Kidney (tissue), 14 donors: Measurements from ENCODE around the gene MACC1. TPM values are rescaled to one million over a fixed set of nuclear protein-coding genes. Genes with fewer than 3 reads are reported as not detected.

ENCODE experiments used
- DNase-seq, 5 donors: peaks; one replicate each; pipeline ENCODE4 v3.0.0-alpha.2; 2013 to 2020
- FAIRE-seq: peaks from 2 replicates; lab custom pipeline; 2012; peaks lifted over from hg19 to GRCh38; lab: Jason Lieb, UNC
- H3K27ac ChIP-seq, 2 donors: one replicate each; pipeline ENCODE4 v1.7.0; 2013; ENCODE audit warnings: low read depth in 2 of 2, low read length in 2 of 2, inconsistent platforms in 1 of 2
- H3K27me3 ChIP-seq: one replicate; pipeline ENCODE4 v1.7.1; 2013; ENCODE audit warnings: low read length, inconsistent platforms; ENCODE audit not compliant: control insufficient read depth, insufficient read depth
- H3K36me3 ChIP-seq, 3 donors: one replicate each; pipeline versions ENCODE4 v1.7.0 to v1.7.1; 2013; ENCODE audit warnings: low read length in 3 of 3, control low read depth in 1 of 3, inconsistent platforms in 1 of 3; ENCODE audit not compliant: insufficient read depth in 3 of 3, control insufficient read depth in 2 of 3
- H3K4me1 ChIP-seq, 3 donors: one replicate each; pipeline versions ENCODE4 v1.7.0 to v1.7.1; 2013; ENCODE audit warnings: low read length in 3 of 3, inconsistent platforms in 1 of 3, low read depth in 1 of 3; ENCODE audit not compliant: control insufficient read depth in 2 of 3, insufficient read depth in 2 of 3
- H3K4me3 ChIP-seq, 3 donors: one replicate each; pipeline versions ENCODE4 v1.7.0 to v1.8.1; 2013; ENCODE audit warnings: low read length in 3 of 3, control low read depth in 1 of 3, inconsistent platforms in 1 of 3
- H3K9ac ChIP-seq, 3 donors: one replicate each; pipeline versions ENCODE4 v1.7.0 to v1.7.1; 2013; ENCODE audit warnings: low read length in 3 of 3, control low read depth in 1 of 3, inconsistent platforms in 1 of 3
- H3K9me3 ChIP-seq, 3 donors: one replicate each; pipeline versions ENCODE4 v1.7.0 to v1.7.1; 2013; ENCODE audit warnings: low read length in 3 of 3, control low read depth in 1 of 3, inconsistent platforms in 1 of 3; ENCODE audit not compliant: control insufficient read depth in 2 of 3, insufficient read depth in 1 of 3
- intact Hi-C: fragments of 100-400 bp; cut with DNase I; formaldehyde crosslinking; loops from one replicate; pipeline ENCODE4 v1.11.1; 2022
- polyA plus RNA-seq: library from polyadenylated mRNA; stranded (reverse); fragments of 350-450 nt; fragmentation: Illumina TruSeq; extraction: RNeasy Lipid Tissue Mini Kit (QIAGEN cat#74804); gene quantifications from one replicate; pipeline ENCODE4 v1.2.3, GENCODE V29; 2014; ENCODE audit warnings: low read depth, low replicate concordance; ENCODE audit not compliant: insufficient read depth
- total RNA-seq: library from RNA; stranded (reverse); fragmentation: NEBNext Ultra II Directional; extraction: Animal tissue kit (Norgen Biotek cat#: 25700); gene quantifications from one replicate; pipeline ENCODE4 v1.2.1, GENCODE V29; 2021
- TF ChIP-seq, protein P1 (sequence below): IDR thresholded peaks from 3 replicates; pipeline ENCODE4 v1.5.1; 2012; ENCODE audit warnings: mild to moderate bottlenecking, moderate library complexity, borderline replicate concordance; ENCODE audit not compliant: insufficient read depth; ENCODE audit errors: extremely low read depth
- donor health status: control.
- donor health status: control.
- donor health status: control.
- donor health status: control.
- donor health status: control.
- donor health status: DM: yes; HTN: yes; CAD: no.
- donor health status: Normal renal cell carcinoma (clear cell type).

Gene MACC1
- total and polyA plus RNA-seq, 2 donors from 2014 or later = 3.7 to 72.6 TPM

DNA sequence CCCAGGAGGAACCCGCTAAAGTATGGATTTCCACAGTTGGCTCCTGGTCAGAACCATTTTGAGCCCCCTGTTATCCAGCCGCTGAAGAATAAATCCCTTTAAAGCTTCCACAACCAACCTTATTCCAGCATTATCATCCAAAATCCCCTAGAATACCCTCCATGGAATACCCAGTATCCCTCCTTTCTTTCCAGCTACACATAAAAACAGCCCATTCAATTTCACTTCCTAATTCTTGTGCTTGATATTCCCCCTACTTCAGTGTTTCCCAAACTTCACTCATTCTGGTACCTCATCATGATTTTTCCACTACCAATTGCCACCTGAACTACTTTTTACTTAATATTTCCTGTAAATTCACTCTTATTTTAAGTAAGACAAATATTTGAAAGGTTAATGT, 3.1 kb downstream of the MACC1 start:
- DNase-seq = no peak
- Histone ChIP-seq H3K36me3 (no peaks in the 10 kb centered on the region), H3K9ac (no peak overlapping the region), H3K9me3 (peaks cover 0 to 7% (median 0%) of the 10 kb centered on the region in 3 donors), H3K27me3 (no peaks in the 10 kb centered on the region), H3K4me1 (peaks cover 0 to 11% (median 0%) of the 10 kb centered on the region in 3 donors), H3K4me3 (no peak overlapping the region), H3K27ac (peak overlapping the region in 1 of 2 donors; percentile 41)
- TF ChIP-seq, protein P1, sequence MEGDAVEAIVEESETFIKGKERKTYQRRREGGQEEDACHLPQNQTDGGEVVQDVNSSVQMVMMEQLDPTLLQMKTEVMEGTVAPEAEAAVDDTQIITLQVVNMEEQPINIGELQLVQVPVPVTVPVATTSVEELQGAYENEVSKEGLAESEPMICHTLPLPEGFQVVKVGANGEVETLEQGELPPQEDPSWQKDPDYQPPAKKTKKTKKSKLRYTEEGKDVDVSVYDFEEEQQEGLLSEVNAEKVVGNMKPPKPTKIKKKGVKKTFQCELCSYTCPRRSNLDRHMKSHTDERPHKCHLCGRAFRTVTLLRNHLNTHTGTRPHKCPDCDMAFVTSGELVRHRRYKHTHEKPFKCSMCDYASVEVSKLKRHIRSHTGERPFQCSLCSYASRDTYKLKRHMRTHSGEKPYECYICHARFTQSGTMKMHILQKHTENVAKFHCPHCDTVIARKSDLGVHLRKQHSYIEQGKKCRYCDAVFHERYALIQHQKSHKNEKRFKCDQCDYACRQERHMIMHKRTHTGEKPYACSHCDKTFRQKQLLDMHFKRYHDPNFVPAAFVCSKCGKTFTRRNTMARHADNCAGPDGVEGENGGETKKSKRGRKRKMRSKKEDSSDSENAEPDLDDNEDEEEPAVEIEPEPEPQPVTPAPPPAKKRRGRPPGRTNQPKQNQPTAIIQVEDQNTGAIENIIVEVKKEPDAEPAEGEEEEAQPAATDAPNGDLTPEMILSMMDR = no peak
- FAIRE-seq = no peak
- intact Hi-C loops = no loop called here

DNA sequence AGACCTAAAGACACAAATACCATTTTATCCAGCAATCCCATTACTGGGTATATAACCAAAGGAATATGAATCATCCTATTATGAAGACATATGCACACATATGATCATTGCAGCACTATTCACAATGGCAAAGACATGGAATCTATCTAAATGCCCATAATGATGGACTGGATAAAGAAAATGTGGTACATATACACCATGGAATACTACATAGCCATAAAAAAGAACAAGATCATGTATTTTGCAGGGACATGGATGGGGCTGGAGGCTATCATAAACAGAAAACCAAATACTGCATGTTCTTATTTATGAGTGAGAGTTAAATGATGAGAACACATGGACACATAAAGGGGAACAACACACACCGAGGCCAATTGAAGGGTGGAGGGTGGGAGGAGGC, 3.8 kb downstream of the MACC1 start:
- peaks cover 0 to 15% (median 2%) of the 10 kb centered on the region in 3 donors for H3K9me3 ChIP-seq
- DNase-seq (no peak), FAIRE-seq (no peak)
- H3K27me3 ChIP-seq = no peaks in the 10 kb centered on the region
- H3K27ac ChIP-seq = no peak overlapping the region
- H3K4me1 ChIP-seq = peaks cover 0 to 4% (median 0%) of the 10 kb centered on the region in 3 donors
- intact Hi-C loops = no loop called here
- H3K36me3 ChIP-seq = no peaks in the 10 kb centered on the region
- TF ChIP-seq, protein P1 = no peak
- no peak overlapping the region for H3K9ac ChIP-seq
- H3K4me3 ChIP-seq = no peak overlapping the region

DNA sequence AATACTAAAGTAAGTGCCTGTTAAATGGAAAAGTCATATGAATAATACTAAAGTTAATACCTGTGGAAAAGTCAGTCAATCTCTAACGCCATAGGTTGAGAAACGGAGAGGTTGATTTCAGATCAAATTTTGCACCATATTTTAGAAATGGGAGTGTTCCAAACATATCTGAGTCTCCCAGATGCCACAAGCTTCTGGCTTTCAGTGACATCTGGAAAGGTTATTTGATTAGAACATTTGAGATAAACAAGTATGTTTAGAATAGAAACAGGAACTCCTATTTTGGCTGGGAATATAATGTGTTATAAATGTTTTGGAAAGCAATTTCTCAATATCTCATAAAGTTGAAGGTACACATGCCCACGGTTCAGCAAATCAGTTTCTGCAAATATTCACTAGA, 5.8 kb downstream of the MACC1 start:
- intact Hi-C loops = no loop called here
- FAIRE-seq = no peak
- TF ChIP-seq, protein P1 = no peak

More for the DNA sequence above, 5.8 kb downstream of the MACC1 start:
- H3K9ac ChIP-seq = no peak overlapping the region
- H3K4me1 ChIP-seq = no peaks in the 10 kb centered on the region
- DNase-seq = no peak
- no peak overlapping the region for H3K27ac ChIP-seq
- H3K9me3 ChIP-seq = peaks cover 0 to 15% (median 2%) of the 10 kb centered on the region in 3 donors
- H3K36me3 ChIP-seq = no peaks in the 10 kb centered on the region
- no peaks in the 10 kb centered on the region for H3K27me3 ChIP-seq
- H3K4me3 ChIP-seq = no peak overlapping the region
